A549 (cell line): ENCODE data around the gene CCDC146. TPM values are rescaled to one million over a fixed set of nuclear protein-coding genes. Genes with fewer than 3 reads are reported as not detected.

Experiments
- ATAC-seq, 2 experiments: fragments of 200-7000 bp in 1 of 2; fragments of >200 bp in 1 of 2; cut with Nextera tagmentation in 1 of 2; cut with Tn5 transposase in 1 of 2; 3 replicates each; pipeline versions ENCODE4 v1.8.0 to v1.9.1; 2018 to 2020; ENCODE audit warnings: mild to moderate bottlenecking in 1 of 2, moderate library complexity in 1 of 2
- CTCF ChIA-PET: fragments of 300-600 bp; sonication (Branson Sonifier 250); formaldehyde crosslinking; extraction: SDS; loops from one replicate; lab custom pipeline; 2021; ENCODE audit warnings: antibody characterized with exemption, inconsistent platforms; lab: Yijun Ruan, JAX
- POLR2A ChIA-PET: fragments of 350-600 bp; formaldehyde crosslinking; extraction: SDS; loops from one replicate; lab custom pipeline; 2021; ENCODE audit warnings: antibody characterized with exemption, inconsistent platforms; lab: Yijun Ruan, JAX
- DNase-seq, 2 experiments: peaks; one replicate each; pipeline versions ENCODE4 v3.0.0 to v3.0.0-alpha.2; 2011 to 2016; ENCODE audit warnings: low read depth in 1 of 2, low spot score in 1 of 2
- FAIRE-seq: peaks from 2 replicates; lab custom pipeline; 2011; peaks lifted over from hg19 to GRCh38; lab: Jason Lieb, UNC
- H3K27ac ChIP-seq, 2 experiments: fragments of >200 bp; sonication (Bioruptor Twin); formaldehyde crosslinking; 3 replicates each; pipeline ENCODE4 v1.5.1; 2016 to 2017
- H3K4me1 ChIP-seq: fragments of >200 bp; sonication (Bioruptor Twin); formaldehyde crosslinking; 3 replicates; pipeline ENCODE4 v1.6.1; 2016
- H3K4me2 ChIP-seq: fragments of >200 bp; sonication (Bioruptor Twin); formaldehyde crosslinking; 3 replicates; pipeline ENCODE4 v1.6.1; 2016
- H3K4me3 ChIP-seq: fragments of >200 bp; sonication (Bioruptor Twin); formaldehyde crosslinking; 3 replicates; pipeline ENCODE4 v1.5.1; 2016
- H3K9me3 ChIP-seq: fragments of >200 bp; sonication (Bioruptor Twin); formaldehyde crosslinking; 3 replicates; pipeline ENCODE4 v1.6.1; 2016
- ATOH8 ChIP-seq: fragments of 250-450 bp; sonication (Bioruptor Pico); IDR thresholded peaks from 2 replicates; pipeline ENCODE4 v1.5.0; 2020; ENCODE audit warnings: low read depth, mild to moderate bottlenecking, moderate library complexity
- CBX2 ChIP-seq: fragments of 200-600 bp; sonication (generic); IDR thresholded peaks from 2 replicates; pipeline ENCODE4 v1.6.1; 2016; ENCODE audit warnings: low read depth, mild to moderate bottlenecking, borderline replicate concordance
- E2F6 ChIP-seq: IDR thresholded peaks from 2 replicates; pipeline ENCODE4 v1.6.1; 2012; ENCODE audit warnings: low read depth, borderline replicate concordance
- EHMT2 ChIP-seq: fragments of 200-600 bp; sonication (generic); IDR thresholded peaks from 2 replicates; pipeline ENCODE4 v1.6.1; 2016; ENCODE audit warnings: antibody characterized with exemption, low read depth, mild to moderate bottlenecking, moderate library complexity
- FOSL2 ChIP-seq, 2 experiments: fragments of 450-650 bp in 1 of 2; fragments of >200 bp in 1 of 2; sonication (Bioruptor Twin) in 1 of 2; formaldehyde crosslinking; IDR thresholded peaks; 2 replicates each; pipeline versions ENCODE4 v1.5.0 to v1.6.1; 2016 to 2020; ENCODE audit warnings: mild to moderate bottlenecking in 1 of 2, moderate library complexity in 1 of 2
- FOXS1 ChIP-seq: fragments of 250-450 bp; sonication (Bioruptor Pico); IDR thresholded peaks from 2 replicates; pipeline ENCODE4 v1.5.0; 2020; ENCODE audit warnings: mild to moderate bottlenecking, moderate library complexity
- GATA3 ChIP-seq: IDR thresholded peaks from 2 replicates; pipeline ENCODE4 v1.6.1; 2012; ENCODE audit warnings: borderline replicate concordance
- HES2 ChIP-seq: fragments of >200 bp; sonication (Bioruptor Twin); formaldehyde crosslinking; IDR thresholded peaks from 2 replicates; pipeline ENCODE4 v1.6.1; 2016
- HEYL ChIP-seq: fragments of 250-450 bp; sonication (Bioruptor Pico); IDR thresholded peaks from 2 replicates; pipeline ENCODE4 v1.8.0; 2021; ENCODE audit warnings: mild to moderate bottlenecking, moderate library complexity
- HOXB13 ChIP-seq: fragments of 250-450 bp; sonication (Bioruptor Pico); IDR thresholded peaks from 2 replicates; pipeline ENCODE4 v1.5.0; 2020; ENCODE audit warnings: low read depth, mild to moderate bottlenecking, moderate library complexity
- HOXB5 ChIP-seq: fragments of 250-450 bp; sonication (Bioruptor Pico); IDR thresholded peaks from 2 replicates; pipeline ENCODE4 v1.5.0; 2020; ENCODE audit warnings: mild to moderate bottlenecking, moderate library complexity
- KDM1A ChIP-seq: fragments of 200-600 bp; sonication (generic); IDR thresholded peaks from 2 replicates; pipeline ENCODE4 v1.6.1; 2016; ENCODE audit warnings: low read depth, mild to moderate bottlenecking
- KDM5A ChIP-seq: fragments of 200-600 bp; sonication (generic); IDR thresholded peaks from 2 replicates; pipeline ENCODE4 v1.6.1; 2016; ENCODE audit warnings: antibody characterized with exemption, mild to moderate bottlenecking
- MAFK ChIP-seq: fragments of 450-650 bp; IDR thresholded peaks from 2 replicates; pipeline ENCODE4 v1.6.1; 2014; ENCODE audit not compliant: partially characterized antibody
- MAZ ChIP-seq: fragments of 150-350 bp; IDR thresholded peaks from 2 replicates; pipeline ENCODE4 v1.6.1; 2014; ENCODE audit warnings: antibody characterized with exemption, low read depth, low read length, borderline replicate concordance
- NFE2L2 ChIP-seq: fragments of 150-350 bp; conservative IDR thresholded peaks from 2 replicates; pipeline ENCODE4 v1.6.1; 2014; ENCODE audit warnings: low read length
- NR3C1 ChIP-seq: fragments of >200 bp; sonication (Bioruptor Twin); formaldehyde crosslinking; IDR thresholded peaks from 3 replicates; pipeline ENCODE4 v1.6.1; 2017
- POLR2AphosphoS2 ChIP-seq: conservative IDR thresholded peaks from 2 replicates; pipeline ENCODE4 v1.6.1; 2012; ENCODE audit warnings: low read length, improper control_type of control experiment, inconsistent platforms
- RARB ChIP-seq: fragments of 250-450 bp; sonication (Bioruptor Pico); IDR thresholded peaks from 2 replicates; pipeline ENCODE4 v1.8.0; 2021; ENCODE audit warnings: mild to moderate bottlenecking, moderate library complexity
- RFX5 ChIP-seq: fragments of 450-650 bp; IDR thresholded peaks from 2 replicates; pipeline ENCODE4 v1.7.1; 2014; ENCODE audit warnings: antibody characterized with exemption, mild to moderate bottlenecking, moderate library complexity
- RNF2 ChIP-seq: fragments of 200-600 bp; sonication (generic); IDR thresholded peaks from 2 replicates; pipeline ENCODE4 v1.6.1; 2016; ENCODE audit warnings: low read depth, mild to moderate bottlenecking, antibody characterized with exemption, moderate library complexity, borderline replicate concordance
- SREBF2 ChIP-seq: fragments of 450-650 bp; IDR thresholded peaks from 2 replicates; pipeline ENCODE4 v1.6.1; 2014; ENCODE audit warnings: mild to moderate bottlenecking, moderate library complexity
- ZC3H11A ChIP-seq: fragments of 450-650 bp; IDR thresholded peaks from 2 replicates; pipeline ENCODE4 v1.6.1; 2014; ENCODE audit warnings: antibody characterized with exemption, mild to moderate bottlenecking
- ZFP36 ChIP-seq: fragments of 450-650 bp; IDR thresholded peaks from 2 replicates; pipeline ENCODE4 v1.6.1; 2014; ENCODE audit warnings: borderline replicate concordance; ENCODE audit not compliant: partially characterized antibody
- ZNF302 ChIP-seq: fragments of 250-450 bp; sonication (Bioruptor Pico); IDR thresholded peaks from 2 replicates; pipeline ENCODE4 v1.9.0; 2021; ENCODE audit warnings: inconsistent platforms, mild to moderate bottlenecking, moderate library complexity
- ZSCAN20 ChIP-seq: fragments of 250-450 bp; sonication (Bioruptor Pico); IDR thresholded peaks from 2 replicates; pipeline ENCODE4 v1.8.0; 2022; ENCODE audit warnings: mild to moderate bottlenecking, moderate library complexity
- WGBS: methylation state at CpG from one replicate; pipeline ENCODE4 v1.1.6; 2017; ENCODE audit errors: missing lambda C conversion rate; 5-methylcytosine and 5-hydroxymethylcytosine counted together
- polyA plus RNA-seq, 4 experiments: library from polyadenylated mRNA; depleted of rRNA in 3 of 4; stranded (reverse); fragments of >200 nt; fragmentation: RNase III in 1 of 4; extraction: RNeasy Plus Mini Kit Qiagen cat#74134 plus additional on column Dnase treatment in 1 of 4; gene quantifications; 2 replicates in 3 of 4; 3 replicates in 1 of 4; pipeline ENCODE4 v1.2.3, GENCODE V29; 2011 to 2017
- TF ChIP-seq, protein P1 (sequence below): fragments of 200-600 bp; sonication (generic); IDR thresholded peaks from 2 replicates; pipeline ENCODE4 v1.6.1; 2016; ENCODE audit warnings: antibody characterized with exemption, mild to moderate bottlenecking, moderate library complexity

CCDC146 gene
- polyA plus RNA-seq, 2 of the 4 experiments (the other 2 are of a cell fraction) = 1.4 to 3.4 TPM

- DNase-seq = no peak
- WGBS = 63% methylated on average over 4 of the region's 4 CpGs
- Histone ChIP-seq H3K4me1 (no peaks in the 10 kb centered on the region), H3K27ac (no peak overlapping the region), H3K4me2 (no peak overlapping the region), H3K4me3 (no peak overlapping the region), H3K9me3 (0 out of 3 replicates have a peak, but pooled peaks cover 8% of the 10 kb centered on the region)
- ChIA-PET POLR2A (no interaction called here), CTCF (no interaction called here)
- FAIRE-seq = no peak
- no peak for ATAC-seq
- TF ChIP-seq FOXS1 (CRISPR knock-in tag) (no peak), ATOH8 (CRISPR knock-in tag) (no peak), POLR2AphosphoS2 (no peak), HES2 (no peak), NFE2L2 (no peak), ZFP36 (no peak), ZNF302 (CRISPR knock-in tag) (no peak), E2F6 (no peak), KDM1A (no peak), RNF2 (no peak), ZC3H11A (no peak), MAZ (no peak), RARB (CRISPR knock-in tag) (no peak), RFX5 (no peak), HEYL (CRISPR knock-in tag) (no peak), SREBF2 (no peak), ZSCAN20 (CRISPR knock-in tag) (no peak), KDM5A (no peak)
Measured at GRCh38 chr7:77284005-77284404, 161.6 kb downstream of the CCDC146 start.

DNA sequence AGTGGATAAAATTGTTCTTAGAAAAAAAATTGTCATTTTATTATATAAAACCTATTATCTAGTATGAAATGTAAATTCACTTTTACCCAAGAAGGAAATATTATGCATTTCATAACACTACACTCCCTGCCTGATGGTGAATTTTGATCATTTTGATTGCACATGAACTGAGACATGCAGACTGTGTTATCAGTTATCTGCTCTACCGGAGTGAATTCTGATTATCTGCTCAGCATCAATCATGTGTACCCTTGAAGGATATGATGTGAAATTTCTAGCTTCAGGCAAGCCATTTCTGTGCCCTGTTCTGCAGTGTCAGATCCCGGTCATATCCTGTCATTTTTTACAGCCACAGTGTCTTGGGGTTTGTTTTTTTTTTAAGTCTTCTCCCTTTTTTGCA is 162.2 kb downstream of the CCDC146 start:
- Histone ChIP-seq H3K4me1 (no peaks in the 10 kb centered on the region), H3K9me3 (0 out of 3 replicates have a peak, but pooled peaks cover 8% of the 10 kb centered on the region), H3K4me2 (no peak overlapping the region), H3K27ac (no peak overlapping the region), H3K4me3 (no peak overlapping the region)
- ChIA-PET POLR2A (no interaction called here), CTCF (no interaction called here)
- DNase-seq (no peak), ATAC-seq (no peak), FAIRE-seq (no peak)
- 83% methylated on average over 2 of the region's 2 CpGs for WGBS
- TF ChIP-seq GATA3 = no peak
- TF ChIP-seq HOXB5 (CRISPR knock-in tag) = no peak
- no peak for TF ChIP-seq FOXS1 (CRISPR knock-in tag)
- TF ChIP-seq RFX5 = no peak
- TF ChIP-seq KDM1A = no peak
- no peak for TF ChIP-seq ATOH8 (CRISPR knock-in tag)
- no peak for TF ChIP-seq NR3C1
- TF ChIP-seq HOXB13 (CRISPR knock-in tag) = no peak
- TF ChIP-seq ZFP36 = no peak
- no peak for TF ChIP-seq MAFK
- TF ChIP-seq FOSL2 (IDR thresholded peaks at IDR 0.05) = no peak
- TF ChIP-seq FOSL2 (CRISPR knock-in tag; IDR thresholded peaks at IDR 0.05) = no peak
- no peak for TF ChIP-seq ZC3H11A
- TF ChIP-seq EHMT2 = no peak
- TF ChIP-seq, protein P1, sequence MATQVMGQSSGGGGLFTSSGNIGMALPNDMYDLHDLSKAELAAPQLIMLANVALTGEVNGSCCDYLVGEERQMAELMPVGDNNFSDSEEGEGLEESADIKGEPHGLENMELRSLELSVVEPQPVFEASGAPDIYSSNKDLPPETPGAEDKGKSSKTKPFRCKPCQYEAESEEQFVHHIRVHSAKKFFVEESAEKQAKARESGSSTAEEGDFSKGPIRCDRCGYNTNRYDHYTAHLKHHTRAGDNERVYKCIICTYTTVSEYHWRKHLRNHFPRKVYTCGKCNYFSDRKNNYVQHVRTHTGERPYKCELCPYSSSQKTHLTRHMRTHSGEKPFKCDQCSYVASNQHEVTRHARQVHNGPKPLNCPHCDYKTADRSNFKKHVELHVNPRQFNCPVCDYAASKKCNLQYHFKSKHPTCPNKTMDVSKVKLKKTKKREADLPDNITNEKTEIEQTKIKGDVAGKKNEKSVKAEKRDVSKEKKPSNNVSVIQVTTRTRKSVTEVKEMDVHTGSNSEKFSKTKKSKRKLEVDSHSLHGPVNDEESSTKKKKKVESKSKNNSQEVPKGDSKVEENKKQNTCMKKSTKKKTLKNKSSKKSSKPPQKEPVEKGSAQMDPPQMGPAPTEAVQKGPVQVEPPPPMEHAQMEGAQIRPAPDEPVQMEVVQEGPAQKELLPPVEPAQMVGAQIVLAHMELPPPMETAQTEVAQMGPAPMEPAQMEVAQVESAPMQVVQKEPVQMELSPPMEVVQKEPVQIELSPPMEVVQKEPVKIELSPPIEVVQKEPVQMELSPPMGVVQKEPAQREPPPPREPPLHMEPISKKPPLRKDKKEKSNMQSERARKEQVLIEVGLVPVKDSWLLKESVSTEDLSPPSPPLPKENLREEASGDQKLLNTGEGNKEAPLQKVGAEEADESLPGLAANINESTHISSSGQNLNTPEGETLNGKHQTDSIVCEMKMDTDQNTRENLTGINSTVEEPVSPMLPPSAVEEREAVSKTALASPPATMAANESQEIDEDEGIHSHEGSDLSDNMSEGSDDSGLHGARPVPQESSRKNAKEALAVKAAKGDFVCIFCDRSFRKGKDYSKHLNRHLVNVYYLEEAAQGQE = no peak
- no peak for TF ChIP-seq CBX2
